Skeletal muscle tissue (tissue), 4 donors: ENCODE measurements around the gene NMNAT2. TPM values are rescaled to one million over a fixed set of nuclear protein-coding genes. Genes with fewer than 3 reads are reported as not detected.
A peak's percentile ranks its signal among the peaks of the same experiment; 100 is the strongest.

Experiments used
- H3K27ac ChIP-seq: one replicate; pipeline ENCODE4 v1.7.0; 2013; ENCODE audit warnings: mild to moderate bottlenecking, low read depth, low read length, inconsistent platforms
- H3K27me3 ChIP-seq, 3 donors: one replicate each; pipeline ENCODE4 v1.7.0; 2013; ENCODE audit warnings: low read length in 3 of 3; ENCODE audit not compliant: control insufficient read depth in 3 of 3, insufficient read depth in 3 of 3
- H3K36me3 ChIP-seq, 3 donors: one replicate each; pipeline ENCODE4 v1.7.0; 2013; ENCODE audit warnings: low read length in 3 of 3; ENCODE audit not compliant: control insufficient read depth in 3 of 3, insufficient read depth in 3 of 3
- H3K4me1 ChIP-seq, 3 donors: one replicate each; pipeline ENCODE4 v1.7.0; 2013; ENCODE audit warnings: low read length in 3 of 3, mild to moderate bottlenecking in 3 of 3; ENCODE audit not compliant: control insufficient read depth in 3 of 3, insufficient read depth in 3 of 3
- H3K4me3 ChIP-seq, 3 donors: one replicate each; pipeline ENCODE4 v1.7.0; 2013; ENCODE audit warnings: low read length in 3 of 3
- H3K9ac ChIP-seq, 3 donors: one replicate each; pipeline ENCODE4 v1.7.0; 2013; ENCODE audit warnings: low read length in 3 of 3, mild to moderate bottlenecking in 3 of 3, moderate library complexity in 2 of 3, low read depth in 1 of 3
- H3K9me3 ChIP-seq, 3 donors: one replicate each; pipeline ENCODE4 v1.7.0; 2013; ENCODE audit warnings: low read length in 3 of 3; ENCODE audit not compliant: control insufficient read depth in 3 of 3
- total RNA-seq: library from RNA; depleted of rRNA; stranded (reverse); fragments of >200 nt; gene quantifications from one replicate; pipeline ENCODE4 v1.2.3, GENCODE V29; 2014
- donor health status: Osteomylitis.

NMNAT2 gene
- total RNA-seq, 1 donor from 2014 or later, result 0.52 TPM

DNA sequence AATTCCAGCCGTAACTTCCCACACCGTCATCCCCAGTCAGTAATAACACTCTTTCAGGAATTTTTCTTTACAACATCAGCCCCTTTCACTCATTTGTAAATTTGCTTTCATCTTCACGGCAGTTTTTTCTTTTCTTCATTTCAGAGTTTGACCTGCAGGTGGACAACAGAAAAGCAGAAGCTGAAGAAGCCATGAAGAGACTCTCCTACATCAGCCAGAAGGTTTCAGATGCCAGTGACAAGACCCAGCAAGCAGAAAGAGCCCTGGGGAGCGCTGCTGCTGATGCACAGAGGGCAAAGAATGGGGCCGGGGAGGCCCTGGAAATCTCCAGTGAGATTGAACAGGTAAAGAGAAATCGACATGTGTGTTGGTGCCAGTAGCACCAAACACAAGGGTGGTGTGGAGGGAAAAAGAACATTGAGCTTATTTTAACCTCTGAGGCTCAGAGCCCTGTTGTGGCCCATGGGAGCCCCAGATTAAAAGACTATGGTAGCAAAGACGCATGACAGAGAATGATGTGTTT lies 178.9 kb downstream of the NMNAT2 start:
- Histone ChIP-seq H3K36me3 (no peaks in the 10 kb centered on the region), H3K27me3 (no peaks in the 10 kb centered on the region), H3K9me3 (no peaks in the 10 kb centered on the region), H3K9ac (no peak overlapping the region), H3K27ac (peak overlapping the region; percentile 72), H3K4me1 (peaks cover 10 to 17% (median 10%) of the 10 kb centered on the region in 3 donors), H3K4me3 (no peak overlapping the region)

DNA sequence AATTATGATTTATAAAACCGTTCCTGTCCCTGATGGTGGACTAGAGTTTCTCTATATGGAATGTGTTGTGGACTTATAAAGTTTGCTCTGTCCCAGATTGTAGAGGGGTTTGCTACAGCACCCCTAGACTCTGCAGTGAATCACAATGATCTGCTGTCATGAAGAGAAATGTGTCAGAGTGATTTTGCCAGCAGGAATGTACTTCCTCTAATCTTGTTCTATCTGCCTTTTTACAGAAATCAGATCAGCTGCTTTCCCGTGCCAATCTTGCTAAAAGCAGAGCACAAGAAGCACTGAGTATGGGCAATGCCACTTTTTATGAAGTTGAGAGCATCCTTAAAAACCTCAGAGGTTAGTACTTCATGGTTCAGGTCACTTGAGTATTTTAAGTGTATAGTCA lies 180.1 kb downstream of the NMNAT2 start:
- H3K4me3 ChIP-seq, result no peak overlapping the region
- no peaks in the 10 kb centered on the region for H3K9me3 ChIP-seq
- no peaks in the 10 kb centered on the region for H3K36me3 ChIP-seq
- H3K27ac ChIP-seq, result no peak overlapping the region
- H3K27me3 ChIP-seq, result no peaks in the 10 kb centered on the region
- peaks cover 8 to 16% (median 11%) of the 10 kb centered on the region in 3 donors for H3K4me1 ChIP-seq
- no peak overlapping the region for H3K9ac ChIP-seq

DNA sequence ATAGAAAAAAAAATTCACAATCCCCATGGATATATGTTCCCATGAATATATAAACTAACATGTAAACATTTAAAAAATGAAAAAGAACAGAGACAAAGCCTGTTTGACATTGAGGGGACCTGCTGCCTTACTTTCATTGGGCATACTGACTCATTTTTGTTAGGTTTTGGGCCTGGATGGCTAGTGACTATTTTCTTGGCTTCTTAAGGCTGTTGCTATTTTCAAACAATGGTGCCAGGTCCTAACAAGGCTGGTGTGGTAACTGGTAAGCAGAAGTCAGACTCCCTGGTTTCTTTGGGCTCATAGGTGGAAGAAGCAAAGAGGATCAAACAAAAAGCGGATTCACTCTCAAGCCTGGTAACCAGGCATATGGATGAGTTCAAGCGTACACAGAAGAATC lies 181.1 kb downstream of the NMNAT2 start:
- no peaks in the 10 kb centered on the region for H3K27me3 ChIP-seq
- no peak overlapping the region for H3K9ac ChIP-seq
- H3K36me3 ChIP-seq, result no peaks in the 10 kb centered on the region
- H3K4me3 ChIP-seq, result no peak overlapping the region
- H3K4me1 ChIP-seq, result peaks cover 8 to 15% (median 11%) of the 10 kb centered on the region in 3 donors
- H3K9me3 ChIP-seq, result no peaks in the 10 kb centered on the region
- no peak overlapping the region for H3K27ac ChIP-seq

- no peak overlapping the region for H3K9ac ChIP-seq
- no peaks in the 10 kb centered on the region for H3K9me3 ChIP-seq
- H3K27me3 ChIP-seq, result no peaks in the 10 kb centered on the region
- no peak overlapping the region for H3K4me3 ChIP-seq
- peaks cover 8 to 15% (median 11%) of the 10 kb centered on the region in 3 donors for H3K4me1 ChIP-seq
- no peak overlapping the region for H3K27ac ChIP-seq
- H3K36me3 ChIP-seq, result no peaks in the 10 kb centered on the region
These were observed 181.9 kb downstream of the NMNAT2 start for GRCh38 chr1:183236158-183236725.

GRCh38 chr1:183235503-183235902 lies 182.7 kb downstream of the NMNAT2 start:
- no peaks in the 10 kb centered on the region for H3K36me3 ChIP-seq
- no peaks in the 10 kb centered on the region for H3K9me3 ChIP-seq
- no peaks in the 10 kb centered on the region for H3K27me3 ChIP-seq
- peak overlapping the region; percentile 40 to 75 (median 48) for H3K9ac ChIP-seq
- H3K4me3 ChIP-seq, result peak overlapping the region in 2 of 3 donors; percentile 23 to 62
- H3K27ac ChIP-seq, result peak overlapping the region; percentile 59
- H3K4me1 ChIP-seq, result peaks cover 8 to 15% (median 11%) of the 10 kb centered on the region in 3 donors

DNA sequence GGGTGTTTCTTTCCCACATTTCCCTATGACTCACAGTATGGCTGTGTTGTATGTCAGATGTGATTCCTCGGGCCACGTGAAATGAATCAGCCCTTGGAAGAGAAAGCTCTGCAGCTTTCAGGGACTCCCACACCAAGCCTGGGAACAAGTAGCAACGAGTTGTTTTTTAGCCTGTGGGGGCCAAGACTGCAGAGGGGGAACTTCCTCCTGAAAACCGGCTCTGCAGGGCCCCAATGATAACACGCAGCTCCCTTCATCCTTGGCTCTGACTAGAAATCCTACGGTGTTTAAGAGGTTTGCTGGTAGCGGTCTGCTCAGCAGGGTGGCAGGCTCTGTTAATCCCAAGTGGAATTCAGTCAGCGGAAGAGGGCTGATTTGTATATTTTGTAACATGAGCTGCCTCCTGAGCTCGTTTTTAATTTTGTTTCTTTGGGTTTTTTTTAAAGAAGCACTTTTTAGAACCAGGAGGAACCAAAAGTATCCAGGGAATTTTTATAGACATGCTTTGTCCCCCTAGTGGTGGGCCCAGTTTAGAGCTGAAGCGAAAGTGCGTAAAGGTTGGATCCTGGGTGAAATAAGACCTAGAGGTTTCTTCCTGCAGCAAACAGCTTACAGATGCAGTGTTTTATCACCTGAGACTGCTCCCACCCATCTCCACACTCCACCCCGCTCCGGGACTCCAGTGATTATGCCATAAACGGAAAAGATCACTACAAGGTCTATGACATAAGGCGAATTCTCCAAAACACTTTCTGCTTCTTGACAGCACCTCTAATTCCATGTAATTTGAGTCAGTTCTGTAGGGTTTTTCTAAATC lies 183.3 kb downstream of the NMNAT2 start:
- peak overlapping the region; percentile 59 for H3K27ac ChIP-seq
- no peaks in the 10 kb centered on the region for H3K9me3 ChIP-seq
- peak overlapping the region; percentile 60 to 62 (median 62) for H3K4me3 ChIP-seq
- H3K36me3 ChIP-seq, result no peaks in the 10 kb centered on the region
- H3K4me1 ChIP-seq, result peaks cover 8 to 15% (median 11%) of the 10 kb centered on the region in 3 donors
- H3K9ac ChIP-seq, result peak overlapping the region; percentile 40 to 75 (median 48)
- no peaks in the 10 kb centered on the region for H3K27me3 ChIP-seq

DNA sequence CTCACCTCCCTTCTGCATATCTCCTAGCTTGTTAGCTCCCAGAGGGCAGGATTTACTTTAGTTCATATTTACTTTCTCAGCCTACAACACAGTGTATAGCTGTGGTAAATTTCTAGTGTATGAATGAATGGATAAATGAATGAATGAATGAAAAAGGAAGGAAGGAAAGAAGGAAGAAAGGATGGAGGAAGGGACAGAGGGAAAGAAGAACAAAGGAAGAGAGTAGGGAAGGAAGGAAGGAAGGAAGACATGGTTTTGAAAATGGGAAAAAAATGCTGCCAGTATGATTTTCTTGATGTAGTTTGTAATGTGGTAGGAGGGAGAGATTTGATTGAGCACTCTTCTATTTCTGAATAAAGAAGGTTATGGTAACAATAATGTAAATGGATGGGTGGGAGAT lies 185.1 kb downstream of the NMNAT2 start:
- no peak overlapping the region for H3K9ac ChIP-seq
- no peak overlapping the region for H3K4me3 ChIP-seq
- H3K36me3 ChIP-seq, result no peaks in the 10 kb centered on the region
- H3K4me1 ChIP-seq, result peaks cover 8 to 15% (median 11%) of the 10 kb centered on the region in 3 donors
- no peaks in the 10 kb centered on the region for H3K9me3 ChIP-seq
- H3K27me3 ChIP-seq, result no peaks in the 10 kb centered on the region
- H3K27ac ChIP-seq, result no peak overlapping the region

- Histone ChIP-seq H3K4me3 (no peak overlapping the region), H3K36me3 (no peaks in the 10 kb centered on the region), H3K4me1 (peaks cover 8 to 15% (median 11%) of the 10 kb centered on the region in 3 donors), H3K9me3 (no peaks in the 10 kb centered on the region), H3K27me3 (no peaks in the 10 kb centered on the region), H3K9ac (no peak overlapping the region), H3K27ac (no peak overlapping the region)
These were observed 186.6 kb downstream of the NMNAT2 start for GRCh38 chr1:183231545-183231944.

DNA sequence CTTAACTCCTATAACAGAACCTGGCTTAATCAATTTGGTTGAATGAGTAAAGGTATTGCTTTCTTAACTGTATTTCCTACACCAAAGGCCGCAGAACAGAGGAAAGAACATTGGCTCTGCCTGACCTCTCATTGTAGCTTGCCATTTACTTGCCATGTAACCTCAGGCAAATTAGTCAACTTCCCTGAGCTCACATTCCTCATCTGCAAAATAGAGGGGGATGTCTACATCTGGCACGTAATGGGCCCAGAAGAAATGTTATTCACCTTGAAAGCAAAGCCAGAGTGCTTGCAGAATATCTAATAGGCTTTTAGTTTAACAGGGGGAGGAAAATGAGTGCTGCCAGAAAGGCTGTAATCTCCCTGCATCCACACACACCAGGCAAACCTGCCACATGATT lies 187.8 kb downstream of the NMNAT2 start:
- Histone ChIP-seq H3K4me1 (peaks cover 8 to 13% (median 10%) of the 10 kb centered on the region in 3 donors), H3K36me3 (no peaks in the 10 kb centered on the region), H3K27ac (no peak overlapping the region), H3K9ac (no peak overlapping the region), H3K4me3 (no peak overlapping the region), H3K9me3 (no peaks in the 10 kb centered on the region), H3K27me3 (no peaks in the 10 kb centered on the region)
